Measurements from ENCODE around the gene DGKK. TPM values are rescaled to one million over a fixed set of nuclear protein-coding genes. Genes with fewer than 3 reads are reported as not detected.

DGKK gene
- total and polyA plus RNA-seq, 2 of the 4 experiments (the other 2 are of a cell fraction) = not detected

GRCh38 chrX:50327235-50327634 lies 143.4 kb downstream of the DGKK start:
- Histone ChIP-seq H2BK5ac (ENCODE audit: low read depth, low read length, poor library complexity, severe bottlenecking) (no peak overlapping the region), H3K14ac (replicated peaks; ENCODE audit: low read depth, low read length) (no peak overlapping the region), H2AFZ (replicated peaks; ENCODE audit: low read length, poor library complexity) (no peak overlapping the region), H3K9me3 (ENCODE audit: control insufficient read depth, insufficient read depth, low read length) (no peaks in the 10 kb centered on the region), H3K56ac (ENCODE audit: extremely low read depth, insufficient read depth, low read length) (no peak overlapping the region), H3K4ac (ENCODE audit: low read depth, low read length) (no peak overlapping the region), H2AK9ac (replicated peaks; ENCODE audit: low read depth, low read length, poor library complexity) (no peak overlapping the region), H3K79me1 (ENCODE audit: low read depth in 1 of 2, low read length in 2 of 2) (no peaks in the 10 kb centered on the region), H3K23ac (ENCODE audit: low read depth, low read length) (no peak overlapping the region), H4K8ac (ENCODE audit: low read depth in 2 of 2, low read length in 2 of 2) (no peak overlapping the region), H3K4me2 (ENCODE audit: low read depth, low read length) (no peak overlapping the region), H2BK15ac (ENCODE audit: low read depth, low read length) (no peak overlapping the region), H3K36me3 (ENCODE audit: control insufficient read depth, insufficient read depth, low read length) (no peaks in the 10 kb centered on the region), H3K4me1 (ENCODE audit: control insufficient read depth, insufficient read depth, low read length) (no peaks in the 10 kb centered on the region), H3K27me3 (ENCODE audit: control insufficient read depth, insufficient read depth, low read length) (no peaks in the 10 kb centered on the region), H2AK5ac (ENCODE audit: low read depth, low read length) (no peak overlapping the region), H2BK120ac (ENCODE audit: low read depth, low read length) (no peak overlapping the region), H3K4me3 (ENCODE audit: insufficient read depth, low read depth, low read length) (no peak overlapping the region), H2BK20ac (ENCODE audit: low read depth, low read length) (no peak overlapping the region), H4K5ac (ENCODE audit: low read depth, low read length) (no peak overlapping the region), H3K18ac (ENCODE audit: low read depth, low read length) (no peak overlapping the region), H4K91ac (ENCODE audit: insufficient read depth, low read depth, low read length) (no peak overlapping the region), H3K27ac (ENCODE audit: insufficient read depth, low read length) (no peak overlapping the region), H3K9me1 (ENCODE audit: insufficient read depth, low read length) (no peaks in the 10 kb centered on the region), H3K9ac (ENCODE audit: low read depth, low read length) (no peak overlapping the region), H4K20me1 (ENCODE audit: insufficient read depth, low read length) (no peaks in the 10 kb centered on the region)
- intact Hi-C loops (cut with micrococcal nuclease) = no loop called here
- in situ Hi-C loops (cut with MboI; ENCODE audit: low sequenced_read_pairs) = no loop called here
- TF ChIP-seq FOS (IDR thresholded peaks at IDR 0.05; ENCODE audit: low read depth, low read length) (no peak), CEBPB (IDR thresholded peaks at IDR 0.05; ENCODE audit: low read depth, low read length) (no peak), MAFK (IDR thresholded peaks at IDR 0.05; ENCODE audit: low read depth, low read length) (no peak), POLR2A (IDR thresholded peaks at IDR 0.05; ENCODE audit: low read depth, low read length) (no peak), RAD21 (IDR thresholded peaks at IDR 0.05; ENCODE audit: low read length) (no peak), SMC3 (IDR thresholded peaks at IDR 0.05; ENCODE audit: low read depth, low read length) (no peak), CHD1 (IDR thresholded peaks at IDR 0.05; ENCODE audit: low read depth, low read length) (no peak), CTCF (conservative IDR thresholded peaks at IDR 0.05; ENCODE audit: low read depth, low read length) (no peak), ELK1 (IDR thresholded peaks at IDR 0.05; ENCODE audit: borderline replicate concordance, low read depth, low read length) (no peak), NFE2L2 (IDR thresholded peaks at IDR 0.05; ENCODE audit: low read depth, low read length) (no peak), MAZ (IDR thresholded peaks at IDR 0.05; ENCODE audit: borderline replicate concordance, low read depth, low read length) (no peak), RFX5 (IDR thresholded peaks at IDR 0.05; ENCODE audit: low read depth, low read length) (no peak), MXI1 (IDR thresholded peaks at IDR 0.05; ENCODE audit: borderline replicate concordance, low read depth, low read length) (no peak), USF2 (IDR thresholded peaks at IDR 0.05; ENCODE audit: low read depth, low read length) (no peak), RCOR1 (IDR thresholded peaks at IDR 0.05; ENCODE audit: insufficient replicate concordance, low read length) (no peak), BHLHE40 (IDR thresholded peaks at IDR 0.05; ENCODE audit: low read depth, low read length) (no peak)
- ATAC-seq (ENCODE audit: low read depth) (no peak), DNase-seq (no peak)
- POLR2A ChIA-PET (ENCODE audit: unreplicated experiment) = no interaction called here
- no TSS peak for BruUV-seq (replicated peaks)
- CTCF ChIA-PET = no interaction called here
- dilution Hi-C loops (cut with HindIII; ENCODE audit: low sequenced_read_pairs, unreplicated experiment) = no loop called here
- whole genome bisulfite sequencing, 2 experiments (ENCODE audit: extremely low coverage in 2 of 2, insufficient read length in 1 of 2) = no CpG with 5 or more reads among the region's 2 CpGs

Data from IMR-90 (cell line).